HTERT RPE-1 (cell line): ENCODE results near the gene ATRIP.
"Not testable (repeated sequence)": the region's sequence is repeated elsewhere in the genome, so short reads cannot be mapped to it uniquely, and the experiment has no call there.

Experiments
- in situ Hi-C: fragments of 300-500 bp; cut with MboI; formaldehyde crosslinking; loops from 4 replicates; pipeline ENCODE4 v1.14.3; 2020; ENCODE audit warnings: low sequenced_read_pairs

The ATRIP gene

DNA sequence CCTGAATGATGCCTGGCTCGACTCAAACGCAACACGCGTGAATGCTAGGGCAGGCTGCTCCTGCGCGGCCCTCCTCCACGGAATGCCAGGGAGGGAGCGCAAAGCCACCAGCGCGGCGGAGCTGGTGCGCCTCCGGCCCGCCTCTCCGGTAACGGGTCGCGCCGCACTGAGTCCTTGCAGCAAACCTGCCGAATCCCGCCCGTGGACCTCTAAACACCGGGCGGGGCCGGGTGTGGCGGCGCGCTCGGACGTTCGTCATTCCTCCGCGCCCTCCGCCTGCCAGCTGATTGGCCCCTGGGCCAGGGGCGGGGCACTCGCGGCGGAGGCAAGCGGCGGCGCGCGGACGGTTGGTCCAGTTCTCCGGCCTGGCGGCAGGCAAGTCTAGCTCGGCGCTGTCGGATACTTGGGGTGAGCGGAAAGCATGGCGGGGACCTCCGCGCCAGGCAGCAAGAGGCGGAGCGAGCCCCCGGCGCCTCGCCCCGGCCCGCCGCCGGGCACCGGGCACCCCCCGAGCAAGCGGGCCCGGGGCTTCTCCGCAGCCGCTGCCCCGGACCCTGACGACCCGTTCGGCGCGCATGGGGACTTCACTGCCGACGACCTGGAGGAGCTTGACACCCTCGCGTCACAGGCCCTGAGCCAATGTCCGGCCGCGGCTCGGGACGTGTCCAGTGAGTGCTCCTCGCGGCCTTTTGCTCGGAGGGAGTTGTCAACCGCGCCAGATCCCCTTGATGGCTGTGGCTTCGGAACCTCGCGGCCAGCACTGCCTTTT, at the start of gene ATRIP:
ATRIP (plus strand) TSS at position 313 of the 769 bp plus-strand sequence; CDS start at position 422, 109 bp downstream.
- in situ Hi-C loops, result no loop called here

DNA sequence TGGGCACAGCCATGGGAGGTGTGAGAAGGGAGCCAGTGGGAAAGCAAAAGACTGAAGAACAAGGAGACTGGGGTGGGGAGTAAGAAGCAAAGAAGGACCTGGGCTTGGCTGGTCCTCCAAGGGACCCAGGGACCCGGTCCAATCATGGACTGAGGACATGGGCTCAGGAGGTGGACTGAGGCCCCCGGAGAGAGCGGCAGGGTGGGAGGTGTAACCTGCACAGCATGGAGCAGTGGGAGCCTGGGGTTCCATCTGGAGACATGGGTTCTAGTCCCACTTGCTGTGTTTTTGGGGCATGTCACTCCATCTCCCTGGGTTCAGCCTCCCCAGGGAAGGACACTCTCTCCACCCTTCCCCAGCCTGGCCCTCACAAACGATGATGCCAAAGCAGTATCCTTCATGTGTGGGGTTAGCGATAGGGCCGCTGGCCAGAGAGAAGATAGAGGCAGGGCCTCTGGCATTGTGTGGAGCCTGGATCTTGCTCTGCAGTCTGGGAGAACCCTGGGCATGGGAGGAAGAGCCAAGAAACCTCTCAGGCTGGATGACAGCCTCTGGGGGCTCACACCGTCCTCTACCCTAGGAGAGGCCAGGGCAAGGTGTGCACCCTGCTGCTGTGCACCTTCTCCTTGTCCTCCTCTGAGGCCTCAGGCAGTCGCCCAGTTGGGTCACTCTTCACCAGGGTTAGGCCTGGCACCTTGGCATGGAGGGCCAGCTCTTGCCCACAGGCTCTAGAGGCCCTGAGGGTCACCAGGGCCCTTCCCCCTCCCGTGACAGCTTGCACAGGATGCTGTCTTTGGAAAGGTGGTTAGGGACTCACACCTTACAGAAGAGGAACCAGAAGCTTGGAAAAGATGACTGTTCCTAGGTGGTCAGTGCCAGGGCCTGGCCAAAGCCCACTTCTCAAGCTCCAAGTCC, 48.5 kb upstream of the ATRIP start:
- in situ Hi-C loops, result no loop called here

DNA sequence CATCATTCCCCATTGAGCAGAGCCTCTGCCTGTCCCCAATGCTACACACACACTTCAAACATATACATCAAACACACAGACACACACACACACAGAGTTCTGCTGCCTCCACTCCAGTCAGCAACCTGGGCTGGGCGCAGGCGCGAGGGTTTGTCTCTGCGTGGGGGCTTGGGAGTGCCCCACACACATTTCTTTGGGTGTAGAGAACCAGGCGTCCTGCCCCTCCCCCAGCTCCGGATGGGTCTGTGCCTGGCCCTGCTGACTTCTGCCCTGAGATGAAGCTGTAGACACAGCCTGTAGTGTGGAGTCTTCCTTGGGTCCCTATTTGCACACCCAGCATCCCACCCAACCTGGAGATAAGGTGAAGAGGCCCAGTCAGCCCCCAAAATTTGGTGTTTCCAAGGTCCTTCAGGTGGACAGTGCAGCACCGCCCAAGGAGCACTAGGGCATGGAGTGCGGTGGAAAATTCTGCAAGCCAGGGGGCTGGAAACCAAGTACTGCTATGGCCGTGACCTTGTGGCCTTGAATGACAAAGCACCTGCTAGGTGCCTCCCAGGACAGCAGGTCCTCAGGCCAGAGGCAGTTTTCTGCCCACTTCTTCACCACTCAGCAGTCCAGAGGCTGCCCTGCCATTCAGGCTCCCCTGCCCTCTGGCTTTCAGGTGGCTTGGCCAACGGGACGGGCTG, 47.7 kb upstream of the ATRIP start:
- in situ Hi-C loops, result no loop called here

DNA sequence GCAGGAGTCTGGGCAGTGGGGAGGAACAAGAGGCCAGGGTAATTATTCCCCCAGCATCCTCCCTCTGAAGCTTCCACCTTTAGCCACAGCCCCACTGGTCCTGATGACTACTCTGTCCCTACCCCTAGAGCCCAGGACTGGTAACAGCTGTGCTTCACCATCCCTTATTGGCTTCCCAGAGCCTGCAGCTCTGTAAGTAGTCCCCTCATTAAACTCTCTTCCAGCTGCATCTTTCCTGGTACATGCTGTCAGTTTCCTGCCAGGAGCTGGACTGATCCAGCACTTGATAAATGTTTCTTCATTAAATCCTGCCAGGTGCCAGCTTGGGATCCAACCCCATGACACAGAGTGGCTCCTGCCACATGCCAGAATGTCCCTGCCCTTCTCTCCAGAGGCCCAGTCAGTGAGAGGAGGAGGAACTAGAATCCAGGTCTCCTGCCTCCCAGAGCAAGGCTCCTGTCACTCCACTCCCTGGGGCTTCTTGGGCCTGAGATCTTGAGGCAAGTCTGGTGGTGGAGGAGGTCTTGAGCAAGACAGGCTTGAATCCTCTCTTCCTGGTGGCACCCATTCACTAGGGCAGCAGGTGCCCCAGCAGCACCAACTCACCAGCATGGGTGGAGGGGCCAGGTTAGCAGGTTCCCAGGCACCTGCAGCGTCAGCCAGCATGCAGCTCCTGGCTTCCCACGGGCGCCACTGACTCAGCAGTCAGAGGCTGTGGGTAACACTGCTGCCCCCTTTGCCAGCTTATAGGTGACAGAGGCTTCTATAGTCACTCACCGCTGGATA, 47.0 kb upstream of the ATRIP start:
- in situ Hi-C loops, result no loop called here

DNA sequence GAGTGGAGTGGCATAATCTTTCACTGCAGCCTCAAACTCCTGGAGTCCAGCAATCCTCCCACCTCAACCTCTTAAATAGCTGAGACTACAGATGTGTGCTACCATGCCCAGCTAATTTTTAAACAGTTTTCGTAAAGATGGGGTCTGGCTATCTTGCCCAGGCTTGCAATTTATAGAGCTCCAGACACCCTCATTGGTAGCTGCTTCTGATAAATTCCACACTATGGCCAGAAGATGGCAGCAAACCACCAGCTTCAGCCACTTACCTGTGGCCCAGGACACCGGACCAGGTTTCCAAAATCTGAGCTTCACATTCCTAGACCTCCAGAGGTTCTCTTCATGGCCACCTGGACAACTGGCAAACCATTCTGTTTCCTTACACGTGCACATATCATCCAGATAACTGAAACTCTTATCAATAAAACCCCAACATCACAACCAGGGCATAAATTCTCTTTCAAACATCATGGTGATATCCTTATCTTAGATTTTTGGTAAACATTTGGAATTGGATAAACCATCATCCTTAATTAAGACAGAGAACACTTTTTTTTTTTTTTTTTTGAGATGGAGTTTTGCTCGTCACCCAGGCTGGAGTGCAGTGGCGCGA, 45.6 kb upstream of the ATRIP start:
- in situ Hi-C loops, result no loop called here

DNA sequence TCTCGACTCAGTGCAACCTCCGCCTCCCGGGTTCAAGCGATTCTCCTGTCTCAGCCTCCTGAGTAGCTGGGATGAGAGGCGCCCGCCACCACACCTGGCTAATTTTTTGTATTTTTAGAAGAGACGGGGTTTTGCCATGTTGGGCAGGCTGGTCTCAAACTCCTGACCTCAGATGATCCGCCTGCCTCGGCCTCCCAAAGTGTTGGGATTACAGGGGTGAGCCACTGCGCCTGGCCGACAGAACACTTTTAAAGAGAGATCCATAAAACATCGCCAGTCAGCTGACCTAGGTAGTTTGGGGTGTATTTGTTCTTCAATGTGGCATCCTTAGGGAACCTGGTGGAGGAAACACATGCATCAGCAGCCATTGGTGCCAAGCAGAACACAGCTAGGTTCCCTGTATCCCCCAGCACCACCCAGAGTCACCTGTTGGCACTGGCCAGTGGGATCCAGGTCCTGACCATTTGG, 45.1 kb upstream of the ATRIP start:
- in situ Hi-C loops, result not testable (repeated sequence)

DNA sequence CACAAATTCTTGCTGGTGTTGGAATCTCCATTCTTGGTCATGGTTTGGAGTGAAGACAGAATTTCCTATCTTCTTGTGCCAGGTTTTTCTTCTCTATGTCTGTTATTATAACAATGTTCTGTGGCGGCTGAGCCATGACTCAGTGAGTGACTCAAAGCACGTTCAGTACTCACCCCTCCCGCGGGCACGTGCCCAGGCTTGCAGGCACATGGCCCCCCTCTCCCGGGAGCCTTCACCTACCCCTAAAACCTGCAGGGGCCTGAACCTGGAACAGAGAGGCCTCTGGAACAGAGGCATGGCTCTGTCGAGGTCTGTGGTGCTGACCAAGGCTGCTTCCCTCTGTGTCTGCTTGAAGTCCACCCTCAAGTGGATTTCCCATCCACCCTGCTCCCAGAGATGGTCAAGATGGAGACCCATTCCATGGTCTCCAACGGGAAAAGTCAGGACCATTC, 44.2 kb upstream of the ATRIP start:
- in situ Hi-C loops, result no loop called here

DNA sequence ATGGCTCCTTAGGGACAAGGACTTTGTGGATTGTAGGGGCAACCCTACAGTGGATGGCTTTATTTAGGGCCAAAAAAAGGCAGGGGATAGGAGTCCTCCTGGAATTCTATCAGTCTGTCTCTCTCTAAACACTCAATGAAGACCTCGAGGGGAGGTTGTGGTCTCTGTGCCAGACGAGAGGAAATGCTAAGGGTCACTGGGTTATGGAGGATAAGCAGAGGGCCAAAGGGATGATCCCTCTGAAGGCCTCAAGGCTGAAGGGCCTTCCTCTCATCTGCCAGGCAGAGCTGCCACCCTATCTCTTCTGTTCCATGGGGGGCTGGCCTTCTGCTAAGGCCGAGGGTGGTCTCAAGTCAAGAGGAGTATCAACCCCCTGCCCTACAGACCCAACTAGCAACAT, 43.6 kb upstream of the ATRIP start:
- in situ Hi-C loops, result no loop called here

DNA sequence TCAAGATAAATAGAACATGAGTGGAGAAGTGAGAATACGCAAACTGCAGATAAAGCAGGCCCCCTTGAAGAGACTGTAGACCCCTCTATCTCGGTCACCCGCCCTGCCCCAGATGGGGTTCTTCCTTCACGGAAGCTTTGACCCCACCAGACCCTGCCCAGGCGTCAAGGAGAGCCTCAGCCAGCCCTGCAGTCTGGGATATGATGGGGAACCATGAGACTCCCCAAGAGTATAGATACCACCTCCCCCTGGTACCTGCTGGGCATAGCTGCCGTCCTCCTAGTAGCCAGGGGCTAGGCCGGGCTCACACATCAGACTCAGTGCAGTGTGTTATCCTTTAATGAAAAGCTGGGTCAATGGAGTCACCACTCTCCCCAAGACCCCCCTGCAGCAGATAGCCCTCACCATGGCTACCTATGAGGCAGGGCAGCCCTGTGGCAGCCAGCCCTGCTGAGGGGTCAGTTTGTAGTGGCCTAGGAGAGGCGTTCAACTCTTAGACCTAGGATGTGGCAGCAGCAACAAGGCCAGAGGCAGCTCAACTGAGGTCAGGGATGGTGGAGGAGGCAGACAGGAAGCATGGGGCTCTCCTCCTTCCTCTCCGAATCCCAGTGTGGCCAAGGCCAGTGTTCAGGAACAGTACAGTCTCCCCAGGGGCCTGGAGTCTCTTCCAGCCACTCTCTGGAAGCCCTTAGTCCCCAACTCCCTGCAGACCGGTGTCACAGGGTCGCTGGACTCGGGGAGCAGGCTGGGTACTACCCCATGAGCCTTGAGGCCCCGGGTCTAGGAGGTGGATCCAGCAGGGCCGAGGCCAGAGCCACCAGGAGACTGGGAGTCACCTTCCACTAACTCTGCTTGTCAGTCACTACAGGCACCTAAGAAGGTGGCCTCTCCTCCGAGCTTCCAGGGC, 42.8 kb upstream of the ATRIP start:
- in situ Hi-C loops, result no loop called here

DNA sequence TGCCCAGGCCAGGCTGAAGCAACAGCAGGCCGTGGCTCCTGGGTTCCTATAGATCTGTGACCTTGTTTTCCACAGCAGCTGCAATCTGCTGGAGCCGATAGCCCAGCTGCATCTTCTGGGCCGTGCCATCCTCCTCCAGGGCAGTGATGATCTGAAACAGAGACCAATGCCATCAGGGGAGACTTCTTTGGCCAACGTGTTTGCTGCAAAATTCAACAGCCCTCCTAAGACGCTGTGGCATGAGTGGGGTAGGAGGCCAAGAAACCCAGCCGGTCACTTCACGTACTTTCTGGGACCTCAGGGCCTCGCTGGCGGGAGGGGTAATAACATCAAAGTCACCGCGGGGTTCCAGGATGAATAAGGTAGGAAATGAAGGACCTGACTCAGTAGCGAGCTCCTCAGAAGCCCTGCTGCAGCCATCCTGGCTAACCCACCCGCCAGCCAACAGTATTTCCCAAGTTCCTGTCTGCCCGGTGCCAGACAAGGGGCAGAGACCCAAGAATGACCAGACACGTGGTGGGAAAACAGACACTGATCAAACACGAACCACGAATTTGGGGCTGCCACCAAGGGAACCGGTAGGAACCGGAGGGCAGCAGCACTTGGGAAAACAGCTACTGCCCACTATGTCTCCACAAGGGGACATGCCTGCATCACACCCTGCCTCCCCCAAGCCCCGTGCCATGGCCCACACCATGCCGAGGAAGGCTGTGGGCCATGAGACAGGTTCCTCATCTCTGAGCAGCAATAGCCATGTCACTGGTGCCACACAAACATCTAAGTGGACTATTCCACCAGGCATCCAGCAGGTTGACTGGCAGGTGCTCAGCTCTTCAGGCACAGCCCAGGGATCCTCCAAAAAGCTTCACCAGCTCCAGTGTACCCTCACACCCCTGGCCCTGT, 41.8 kb upstream of the ATRIP start:
- in situ Hi-C loops, result no loop called here

DNA sequence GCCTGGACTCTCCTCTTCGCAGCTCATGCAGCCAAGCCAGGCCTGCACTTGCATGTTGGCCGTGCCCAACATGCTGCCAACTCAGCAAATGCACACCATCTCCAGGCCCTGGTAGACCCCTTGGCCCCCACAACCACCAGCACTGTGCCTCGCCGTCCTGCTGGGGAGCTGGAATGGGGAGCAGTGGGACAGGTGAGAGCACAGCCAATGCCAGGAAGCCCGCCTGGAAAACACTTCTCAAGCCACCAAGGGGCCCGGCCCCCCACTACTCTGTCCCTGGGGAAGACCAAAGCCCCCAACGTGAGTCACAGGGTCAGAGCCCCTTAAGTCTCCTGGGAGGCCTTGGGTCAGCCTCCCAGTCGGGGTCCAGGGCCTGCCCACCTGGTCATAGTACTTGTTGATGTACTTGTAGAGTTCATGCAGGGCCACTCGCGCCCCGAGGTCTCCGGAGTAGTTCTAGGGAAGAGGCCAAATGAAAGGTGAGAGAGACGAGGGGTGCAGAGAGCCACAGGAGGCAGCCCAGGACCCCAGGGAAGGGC, 41.1 kb upstream of the ATRIP start:
- in situ Hi-C loops, result no loop called here

DNA sequence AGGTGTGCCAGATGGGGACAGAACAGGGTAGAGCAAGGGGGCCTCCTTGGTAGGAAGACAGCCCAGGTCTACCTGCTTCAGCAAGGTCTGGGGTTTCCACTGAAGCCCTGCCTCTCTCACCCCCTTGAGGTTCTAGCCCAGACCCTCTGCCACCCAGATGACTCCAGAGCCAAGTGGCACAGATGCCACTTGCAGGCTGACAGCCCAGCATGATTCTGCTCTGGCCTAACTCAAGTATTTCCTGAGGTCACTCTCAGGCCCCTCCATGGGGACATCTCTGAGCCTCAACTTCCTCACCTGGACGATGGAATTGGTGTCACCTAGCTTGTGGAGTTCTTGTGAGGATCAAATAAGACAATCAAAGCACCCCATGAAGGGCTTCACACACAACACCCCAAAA, 40.6 kb upstream of the ATRIP start:
- in situ Hi-C loops, result no loop called here

DNA sequence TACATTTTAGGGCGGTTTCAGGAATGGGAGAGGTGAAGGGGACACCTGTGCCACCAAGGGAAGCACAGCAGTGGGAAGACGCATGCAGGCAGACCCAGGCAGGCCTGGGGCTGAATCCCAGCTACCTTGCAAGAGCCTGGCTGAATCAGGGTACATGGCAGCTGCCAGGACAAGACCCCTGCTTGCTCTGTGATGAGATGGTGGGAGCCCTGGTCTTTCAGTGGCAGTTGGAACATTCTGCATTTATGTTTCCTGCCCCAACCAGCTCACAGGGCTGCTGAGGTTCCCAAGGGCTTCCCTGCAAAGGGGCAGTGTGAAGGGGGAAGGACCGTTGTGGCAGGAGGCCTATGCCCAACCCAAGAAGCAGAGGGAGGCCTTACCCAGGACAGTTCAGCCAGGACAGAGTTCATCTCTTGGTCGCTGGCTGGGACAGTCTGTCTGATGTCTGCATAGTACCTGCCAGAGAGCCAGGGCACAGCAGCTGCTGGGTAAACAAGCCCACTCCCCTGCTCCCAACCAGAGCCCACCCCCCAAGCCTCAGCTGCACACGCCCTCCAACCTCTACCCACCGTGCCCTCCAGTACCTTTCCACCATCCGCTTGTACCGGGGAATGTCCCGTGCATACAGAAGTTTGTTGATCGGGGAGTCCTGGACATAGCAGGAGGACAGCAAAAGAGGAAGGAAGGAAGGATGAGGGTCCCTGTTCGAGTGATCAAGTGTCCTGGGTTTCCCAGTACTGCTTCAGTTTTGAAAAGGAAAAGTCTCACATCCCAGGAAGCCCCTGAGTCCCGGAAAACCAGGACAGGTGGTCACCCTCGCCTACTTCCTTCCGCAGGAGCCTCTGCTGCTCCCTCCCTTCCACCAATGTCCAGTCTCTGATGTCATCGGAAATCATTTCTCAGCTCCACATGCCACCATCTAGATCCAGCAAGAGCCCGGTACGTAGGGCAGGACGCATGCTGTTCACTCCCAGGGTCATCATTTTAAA, 39.8 kb upstream of the ATRIP start:
- in situ Hi-C loops, result no loop called here

DNA sequence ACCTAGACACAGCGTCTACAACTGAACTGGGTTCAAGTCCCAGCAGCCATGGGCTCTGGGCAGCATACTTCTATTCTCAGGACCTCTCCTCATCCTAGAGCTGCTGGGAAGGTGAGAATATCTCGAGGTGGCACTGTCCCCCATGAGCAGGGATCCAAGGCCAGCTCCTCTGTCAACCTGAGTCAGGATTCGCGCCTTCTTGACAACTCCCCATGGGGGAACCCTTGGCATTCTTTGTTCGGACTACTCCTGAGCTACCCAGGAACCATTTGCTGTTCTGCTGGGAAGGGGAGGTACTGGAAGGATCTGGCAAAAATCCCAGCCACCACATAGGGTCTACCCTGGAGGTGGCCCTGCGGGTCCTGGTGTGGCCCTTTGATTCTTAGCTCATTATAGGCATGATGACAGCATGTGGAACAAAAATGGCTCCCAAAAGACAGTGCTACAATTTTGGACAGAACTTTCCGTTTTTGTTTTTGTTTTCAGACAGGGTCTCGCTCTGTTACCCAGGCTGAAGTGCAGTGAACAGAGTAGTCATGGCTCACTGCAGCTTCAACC, 38.9 kb upstream of the ATRIP start:
- in situ Hi-C loops, result no loop called here

DNA sequence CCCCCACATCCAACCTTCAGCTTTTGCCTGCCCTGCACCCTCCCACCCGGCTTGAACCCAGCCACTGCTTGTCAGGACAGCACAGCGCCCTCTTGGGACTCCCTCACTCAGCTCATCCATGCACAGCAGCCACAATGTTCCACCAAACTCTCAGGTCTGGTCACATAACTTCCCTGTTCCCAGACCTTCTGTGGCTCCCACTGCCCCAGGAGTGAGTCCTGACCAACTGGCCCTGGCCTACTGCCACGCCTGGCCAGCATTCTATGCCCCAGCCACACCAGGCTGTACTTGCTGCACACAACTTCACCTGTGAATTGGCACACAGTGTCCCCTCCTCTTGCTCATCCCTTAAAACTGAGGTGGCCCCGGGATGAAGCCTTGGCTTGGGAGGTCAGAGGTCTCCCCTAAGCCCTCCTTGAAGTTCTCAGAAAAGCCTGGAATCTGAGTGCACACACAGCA, 37.7 kb upstream of the ATRIP start:
- in situ Hi-C loops, result no loop called here
